HepG2 (cell line): ENCODE data around the gene ALB. TPM values are rescaled to one million over a fixed set of nuclear protein-coding genes. Genes with fewer than 3 reads are reported as not detected.

Experiments
- ARNTL ChIP-seq: sonication (generic); formaldehyde crosslinking; IDR thresholded peaks from 2 replicates; pipeline ENCODE4 v1.4.0; 2020; ENCODE audit warnings: mild to moderate bottlenecking, missing genetic modification reagents
- BRCA1 ChIP-seq: sonication (generic); formaldehyde crosslinking; IDR thresholded peaks from 2 replicates; pipeline ENCODE4 v1.4.0; 2020; ENCODE audit warnings: missing genetic modification reagents
- CBX2 ChIP-seq, 2 experiments: fragments of 200-600 bp in 1 of 2; sonication (generic); formaldehyde crosslinking in 1 of 2; IDR thresholded peaks; 2 replicates each; pipeline versions ENCODE4 v1.7.0 to v1.8.1; 2018 to 2022; ENCODE audit warnings: low read depth in 2 of 2, low read length in 1 of 2, mild to moderate bottlenecking in 1 of 2, missing genetic modification reagents in 1 of 2
- CCAR2 ChIP-seq: fragments of 200-400 bp; formaldehyde crosslinking; optimal IDR thresholded peaks from 2 replicates; pipeline ENCODE3; 2018; ENCODE audit warnings: low read depth, mild to moderate bottlenecking, low read length, moderate library complexity
- GTF2F1 ChIP-seq: fragments of 150-350 bp; IDR thresholded peaks from 2 replicates; pipeline ENCODE4 v1.6.1; 2014; ENCODE audit warnings: low read length
- HOXA9 ChIP-seq: sonication (generic); formaldehyde crosslinking; IDR thresholded peaks from 2 replicates; pipeline ENCODE4 v1.8.1; 2022; ENCODE audit warnings: missing genetic modification reagents, mild to moderate bottlenecking, moderate library complexity, borderline replicate concordance
- PHF8 ChIP-seq: sonication (generic); formaldehyde crosslinking; IDR thresholded peaks from 2 replicates; pipeline ENCODE4 v1.5.0; 2020; ENCODE audit warnings: missing genetic modification reagents
- RBM22 ChIP-seq: fragments of 200-400 bp; formaldehyde crosslinking; optimal IDR thresholded peaks from 2 replicates; pipeline ENCODE3; 2017; ENCODE audit warnings: mild to moderate bottlenecking, low read length, moderate library complexity
- RFX3 ChIP-seq: IDR thresholded peaks from 2 replicates; pipeline ENCODE4 v1.6.1; 2016; ENCODE audit warnings: missing biosample characterization, missing genetic modification reagents
- TCF7L2 ChIP-seq: IDR thresholded peaks from 2 replicates; pipeline ENCODE4 v1.6.1; 2011; ENCODE audit warnings: mild to moderate bottlenecking, low read depth, low read length, moderate library complexity
- TEF ChIP-seq: sonication (generic); formaldehyde crosslinking; IDR thresholded peaks from 2 replicates; pipeline ENCODE4 v1.5.0; 2020; ENCODE audit warnings: missing genetic modification reagents
- ZHX2 ChIP-seq, 2 experiments: sonication (generic) in 1 of 2; formaldehyde crosslinking in 1 of 2; IDR thresholded peaks; 2 replicates each; pipeline versions ENCODE4 v1.6.1 to v1.9.0; 2014 to 2022; ENCODE audit warnings: antibody characterized with exemption in 1 of 2, borderline replicate concordance in 1 of 2, inconsistent platforms in 1 of 2, low read depth in 1 of 2, missing genetic modification reagents in 1 of 2
- ZNF609 ChIP-seq: sonication (generic); formaldehyde crosslinking; IDR thresholded peaks from 2 replicates; pipeline ENCODE4 v1.4.0; 2020; ENCODE audit warnings: mild to moderate bottlenecking, missing genetic modification reagents, borderline replicate concordance
- ZNF749 ChIP-seq: sonication (generic); formaldehyde crosslinking; IDR thresholded peaks from 2 replicates; pipeline ENCODE4 v1.8.0; 2022; ENCODE audit warnings: mild to moderate bottlenecking, missing genetic modification reagents, moderate library complexity, borderline replicate concordance
- polyA plus RNA-seq, 8 experiments: library from polyadenylated mRNA; depleted of rRNA in 3 of 8; stranded (reverse) in 7 of 8; unstranded in 1 of 8; fragments of >200 nt; fragmentation: Illumina TruSeq in 4 of 8; extraction: Trizol in 4 of 8; gene quantifications; 2 replicates each; pipeline versions ENCODE4 v1.2.1 to v1.2.3, GENCODE V29; 2011 to 2016; ENCODE audit warnings: low read depth in 4 of 8, missing spikeins in 1 of 8, mixed read lengths in 1 of 8; ENCODE audit not compliant: insufficient read depth in 1 of 8
- total RNA-seq, 5 experiments: library from RNA; depleted of rRNA; stranded (reverse); fragments of >200 nt; fragmentation: Illumina TruSeq; extraction: Trizol; gene quantifications; 2 replicates each; pipeline ENCODE4 v1.2.3, GENCODE V29; 2016; ENCODE audit warnings: low read depth in 1 of 5

The ALB gene
- total and polyA plus RNA-seq, 2 of the 13 experiments (the other 11 are each of a cell fraction or from before 2014, with no cell fraction given): 22,259 to 22,625 TPM

GRCh38 chr4:73413294-73413755, 9.2 kb downstream of the ALB start (continued):
- 0 out of 2 replicates have a peak, but pooled peaks have one; percentile 59 for TF ChIP-seq TEF (CRISPR knock-in tag)
- TF ChIP-seq CCAR2: no peak
- no peak for TF ChIP-seq CBX2 (IDR thresholded peaks at IDR 0.05; ENCODE audit: low read depth, low read length)
- no peak for TF ChIP-seq CBX2 (CRISPR knock-in tag; IDR thresholded peaks at IDR 0.05; ENCODE audit: low read depth)
- no peak for TF ChIP-seq ZNF749 (CRISPR knock-in tag)
- TF ChIP-seq RFX3 (CRISPR knock-in tag): no peak
- no peak for TF ChIP-seq ZHX2 (IDR thresholded peaks at IDR 0.05; ENCODE audit: low read depth)
- TF ChIP-seq ZHX2 (CRISPR knock-in tag; IDR thresholded peaks at IDR 0.05; ENCODE audit: borderline replicate concordance): no peak
- TF ChIP-seq ZNF609: no peak
- no peak for TF ChIP-seq ARNTL
- TF ChIP-seq RBM22: peak; percentile 93
- TF ChIP-seq GTF2F1: no peak
- TF ChIP-seq TCF7L2: no peak
- TF ChIP-seq HOXA9 (CRISPR knock-in tag): no peak
- TF ChIP-seq PHF8 (CRISPR knock-in tag): no peak
- peak; percentile 61; the same call in 1 of the 2 replicates for TF ChIP-seq BRCA1 (CRISPR knock-in tag)
